ENCODE measurements around the gene C1orf21.

The C1orf21 gene

GRCh38 chr1:184405094-184405800, 18.4 kb downstream of the C1orf21 start:
- Histone ChIP-seq H3K36me3 (ENCODE audit: control insufficient read depth in 1 of 2, insufficient read depth in 2 of 2, low read depth in 1 of 2, low read length in 2 of 2) (no peaks in the 10 kb centered on the region), H2BK120ac (ENCODE audit: low read depth, low read length) (no peak overlapping the region), H2AFZ (ENCODE audit: low read depth, low read length) (no peak overlapping the region), H3K4me1 (ENCODE audit: control insufficient read depth, insufficient read depth, low read depth, low read length) (no peaks in the 10 kb centered on the region), H3K4ac (ENCODE audit: low read depth in 1 of 2, low read length in 2 of 2) (no peak overlapping the region), H3K23ac (ENCODE audit: low read length in 2 of 2) (no peak overlapping the region), H3K27me3 (ENCODE audit: control insufficient read depth in 1 of 2, insufficient read depth in 1 of 2, low read length in 2 of 2) (no peaks in the 10 kb centered on the region), H3K9ac (ENCODE audit: low read length) (no peak overlapping the region), H3K14ac (ENCODE audit: low read length in 2 of 2) (no peak overlapping the region), H4K91ac (ENCODE audit: low read length) (no peak overlapping the region), H3K27ac (ENCODE audit: low read length, poor library complexity, severe bottlenecking) (no peak overlapping the region), H2BK5ac (ENCODE audit: low read depth, low read length, poor library complexity, severe bottlenecking) (no peak overlapping the region), H3K4me2 (ENCODE audit: low read length, poor library complexity, severe bottlenecking) (no peak overlapping the region), H3K79me1 (replicated peaks; ENCODE audit: low read length, poor library complexity, severe bottlenecking) (peaks cover 18% of the 10 kb centered on the region), H3K4me3 (ENCODE audit: insufficient read depth in 1 of 2, low read depth in 1 of 2, low read length in 2 of 2) (no peak overlapping the region), H2BK15ac (ENCODE audit: low read depth, poor library complexity, severe bottlenecking) (no peak overlapping the region), H3K18ac (ENCODE audit: low read depth in 1 of 2, low read length in 2 of 2) (no peak overlapping the region), H2BK12ac (ENCODE audit: low read length in 2 of 2) (no peak overlapping the region), H3K9me3 (ENCODE audit: control insufficient read depth, low read length) (no peaks in the 10 kb centered on the region), H2AK5ac (ENCODE audit: low read length, severe bottlenecking) (no peak overlapping the region), H4K8ac (ENCODE audit: low read length) (no peak overlapping the region)
- DNase-seq, result peak; percentile 46
- WGBS, result 86% methylated on average over 3 of the region's 4 CpGs

- Histone ChIP-seq H2BK15ac (ENCODE audit: low read depth, poor library complexity, severe bottlenecking) (no peak overlapping the region), H2BK120ac (ENCODE audit: low read depth, low read length) (no peak overlapping the region), H3K79me1 (replicated peaks; ENCODE audit: low read length, poor library complexity, severe bottlenecking) (peaks cover 20% of the 10 kb centered on the region), H3K27me3 (ENCODE audit: control insufficient read depth in 1 of 2, insufficient read depth in 1 of 2, low read length in 2 of 2) (no peaks in the 10 kb centered on the region), H3K4ac (ENCODE audit: low read depth in 1 of 2, low read length in 2 of 2) (no peak overlapping the region), H3K9ac (ENCODE audit: low read length) (no peak overlapping the region), H2AK5ac (ENCODE audit: low read length, severe bottlenecking) (no peak overlapping the region), H3K4me2 (ENCODE audit: low read length, poor library complexity, severe bottlenecking) (no peak overlapping the region), H3K23ac (ENCODE audit: low read length in 2 of 2) (no peak overlapping the region), H3K27ac (ENCODE audit: low read length, poor library complexity, severe bottlenecking) (no peak overlapping the region), H2BK12ac (ENCODE audit: low read length in 2 of 2) (no peak overlapping the region), H3K18ac (ENCODE audit: low read depth in 1 of 2, low read length in 2 of 2) (no peak overlapping the region), H3K36me3 (ENCODE audit: control insufficient read depth in 1 of 2, insufficient read depth in 2 of 2, low read depth in 1 of 2, low read length in 2 of 2) (no peaks in the 10 kb centered on the region), H3K4me3 (ENCODE audit: insufficient read depth in 1 of 2, low read depth in 1 of 2, low read length in 2 of 2) (no peak overlapping the region), H4K8ac (ENCODE audit: low read length) (no peak overlapping the region), H3K9me3 (ENCODE audit: control insufficient read depth, low read length) (no peaks in the 10 kb centered on the region), H4K91ac (ENCODE audit: low read length) (no peak overlapping the region), H2BK5ac (ENCODE audit: low read depth, low read length, poor library complexity, severe bottlenecking) (no peak overlapping the region), H3K14ac (ENCODE audit: low read length in 2 of 2) (no peak overlapping the region), H3K4me1 (ENCODE audit: control insufficient read depth, insufficient read depth, low read depth, low read length) (no peaks in the 10 kb centered on the region), H2AFZ (ENCODE audit: low read depth, low read length) (no peak overlapping the region)
- WGBS, result no CpG with 5 or more reads among the region's 1 CpG
- no peak for DNase-seq
Measured at GRCh38 chr1:184405801-184406142, 18.9 kb downstream of the C1orf21 start.

GRCh38 chr1:184406479-184406878, 19.6 kb downstream of the C1orf21 start:
- H2BK15ac ChIP-seq (ENCODE audit: low read depth, poor library complexity, severe bottlenecking), result no peak overlapping the region
- H3K4ac ChIP-seq (ENCODE audit: low read depth in 1 of 2, low read length in 2 of 2), result no peak overlapping the region
- DNase-seq, result no peak
- H3K4me3 ChIP-seq (ENCODE audit: insufficient read depth in 1 of 2, low read depth in 1 of 2, low read length in 2 of 2), result no peak overlapping the region
- peak overlapping the region in 1 of 2 experiments; percentile 24 for H3K18ac ChIP-seq (ENCODE audit: low read depth in 1 of 2, low read length in 2 of 2)
- no peak overlapping the region for H3K27ac ChIP-seq (ENCODE audit: low read length, poor library complexity, severe bottlenecking)
- H2BK5ac ChIP-seq (ENCODE audit: low read depth, low read length, poor library complexity, severe bottlenecking), result no peak overlapping the region
- H3K9me3 ChIP-seq (ENCODE audit: control insufficient read depth, low read length), result no peaks in the 10 kb centered on the region
- no peak overlapping the region for H4K91ac ChIP-seq (ENCODE audit: low read length)
- no peaks in the 10 kb centered on the region for H3K27me3 ChIP-seq (ENCODE audit: control insufficient read depth in 1 of 2, insufficient read depth in 1 of 2, low read length in 2 of 2)
- H3K14ac ChIP-seq (ENCODE audit: low read length in 2 of 2), result no peak overlapping the region
- no peak overlapping the region for H4K8ac ChIP-seq (ENCODE audit: low read length)
- H2AFZ ChIP-seq (ENCODE audit: low read depth, low read length), result no peak overlapping the region
- H3K79me1 ChIP-seq (replicated peaks; ENCODE audit: low read length, poor library complexity, severe bottlenecking), result peaks cover 20% of the 10 kb centered on the region
- no peak overlapping the region for H2BK120ac ChIP-seq (ENCODE audit: low read depth, low read length)
- no peak overlapping the region for H3K9ac ChIP-seq (ENCODE audit: low read length)
- H2AK5ac ChIP-seq (ENCODE audit: low read length, severe bottlenecking), result no peak overlapping the region
- no peak overlapping the region for H3K4me2 ChIP-seq (ENCODE audit: low read length, poor library complexity, severe bottlenecking)
- no peaks in the 10 kb centered on the region for H3K4me1 ChIP-seq (ENCODE audit: control insufficient read depth, insufficient read depth, low read depth, low read length)
- H2BK12ac ChIP-seq (ENCODE audit: low read length in 2 of 2), result peak overlapping the region in 1 of 2 experiments; percentile 14
- H3K36me3 ChIP-seq (ENCODE audit: control insufficient read depth in 1 of 2, insufficient read depth in 2 of 2, low read depth in 1 of 2, low read length in 2 of 2), result no peaks in the 10 kb centered on the region
- H3K23ac ChIP-seq (ENCODE audit: low read length in 2 of 2), result no peak overlapping the region

- Histone ChIP-seq H3K4me3 (ENCODE audit: insufficient read depth in 1 of 2, low read depth in 1 of 2, low read length in 2 of 2) (no peak overlapping the region), H3K9me3 (ENCODE audit: control insufficient read depth, low read length) (no peaks in the 10 kb centered on the region), H2AK5ac (ENCODE audit: low read length, severe bottlenecking) (no peak overlapping the region), H3K36me3 (ENCODE audit: control insufficient read depth in 1 of 2, insufficient read depth in 2 of 2, low read depth in 1 of 2, low read length in 2 of 2) (no peaks in the 10 kb centered on the region), H3K14ac (ENCODE audit: low read length in 2 of 2) (no peak overlapping the region), H2BK12ac (ENCODE audit: low read length in 2 of 2) (no peak overlapping the region), H3K4me1 (ENCODE audit: control insufficient read depth, insufficient read depth, low read depth, low read length) (no peaks in the 10 kb centered on the region), H3K27me3 (ENCODE audit: control insufficient read depth in 1 of 2, insufficient read depth in 1 of 2, low read length in 2 of 2) (no peaks in the 10 kb centered on the region), H2AFZ (ENCODE audit: low read depth, low read length) (no peak overlapping the region), H3K23ac (ENCODE audit: low read length in 2 of 2) (no peak overlapping the region), H4K91ac (ENCODE audit: low read length) (no peak overlapping the region), H2BK15ac (ENCODE audit: low read depth, poor library complexity, severe bottlenecking) (no peak overlapping the region), H2BK5ac (ENCODE audit: low read depth, low read length, poor library complexity, severe bottlenecking) (no peak overlapping the region), H3K79me1 (replicated peaks; ENCODE audit: low read length, poor library complexity, severe bottlenecking) (peaks cover 18% of the 10 kb centered on the region), H3K4ac (ENCODE audit: low read depth in 1 of 2, low read length in 2 of 2) (no peak overlapping the region), H3K18ac (ENCODE audit: low read depth in 1 of 2, low read length in 2 of 2) (no peak overlapping the region), H3K4me2 (ENCODE audit: low read length, poor library complexity, severe bottlenecking) (peak overlapping the region; percentile 61), H3K27ac (ENCODE audit: low read length, poor library complexity, severe bottlenecking) (peak overlapping the region; percentile 84), H4K8ac (ENCODE audit: low read length) (no peak overlapping the region), H3K9ac (ENCODE audit: low read length) (no peak overlapping the region), H2BK120ac (ENCODE audit: low read depth, low read length) (no peak overlapping the region)
- DNase-seq, result peak; percentile 41
- WGBS, result 46% methylated on average over 3 of the region's 5 CpGs
Measured at GRCh38 chr1:184407816-184408510, 21.1 kb downstream of the C1orf21 start.
